ENCODE data around the gene ADCY5. TPM values are rescaled to one million over a fixed set of nuclear protein-coding genes. Genes with fewer than 3 reads are reported as not detected.

ADCY5 gene
- total and polyA plus RNA-seq, 10 donors = 1.7 to 20.6 (median 11.7) TPM

DNA sequence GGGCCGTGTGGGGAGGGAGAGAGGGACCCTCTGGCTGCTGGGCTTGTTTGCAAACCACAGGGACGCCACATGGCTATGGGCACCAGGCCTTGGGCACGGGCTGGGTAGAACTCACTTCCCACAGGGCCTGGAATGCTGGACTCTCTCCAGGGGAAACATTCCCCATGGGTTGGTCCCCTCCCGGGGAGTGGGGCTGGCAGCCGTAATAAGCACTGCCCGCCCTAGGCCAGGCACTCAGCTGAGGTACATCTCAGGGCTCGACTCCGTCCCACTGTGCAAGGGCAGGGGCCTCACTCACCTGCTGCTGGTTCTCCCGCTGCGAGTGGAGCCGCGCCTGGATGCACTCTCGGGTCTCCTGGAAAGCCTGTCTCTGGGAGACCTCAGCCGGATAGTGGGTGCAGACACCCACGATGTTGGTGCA, 96.7 kb downstream of the ADCY5 start:
- WGBS, 5 donors = 72 to 89% (median 82%) methylated on average over 4 to 15 of the region's 15 CpGs
- Histone ChIP-seq H3K27ac (no peak overlapping the region), H3K4me3 (no peak overlapping the region), H3K4me1 (peaks cover 0 to 12% (median 0%) of the 10 kb centered on the region in 6 donors), H3K9me3 (peaks cover 0 to 7% (median 0%) of the 10 kb centered on the region in 8 donors), H3K36me3 (no peaks in the 10 kb centered on the region), H3K27me3 (replicated peaks in 1 of 7) (peaks cover 0 to 53% (median 5%) of the 10 kb centered on the region in 7 donors)
- no peak for TF ChIP-seq POLR2AphosphoS5 (IDR thresholded peaks at IDR 0.05)
- TF ChIP-seq, protein P1, sequence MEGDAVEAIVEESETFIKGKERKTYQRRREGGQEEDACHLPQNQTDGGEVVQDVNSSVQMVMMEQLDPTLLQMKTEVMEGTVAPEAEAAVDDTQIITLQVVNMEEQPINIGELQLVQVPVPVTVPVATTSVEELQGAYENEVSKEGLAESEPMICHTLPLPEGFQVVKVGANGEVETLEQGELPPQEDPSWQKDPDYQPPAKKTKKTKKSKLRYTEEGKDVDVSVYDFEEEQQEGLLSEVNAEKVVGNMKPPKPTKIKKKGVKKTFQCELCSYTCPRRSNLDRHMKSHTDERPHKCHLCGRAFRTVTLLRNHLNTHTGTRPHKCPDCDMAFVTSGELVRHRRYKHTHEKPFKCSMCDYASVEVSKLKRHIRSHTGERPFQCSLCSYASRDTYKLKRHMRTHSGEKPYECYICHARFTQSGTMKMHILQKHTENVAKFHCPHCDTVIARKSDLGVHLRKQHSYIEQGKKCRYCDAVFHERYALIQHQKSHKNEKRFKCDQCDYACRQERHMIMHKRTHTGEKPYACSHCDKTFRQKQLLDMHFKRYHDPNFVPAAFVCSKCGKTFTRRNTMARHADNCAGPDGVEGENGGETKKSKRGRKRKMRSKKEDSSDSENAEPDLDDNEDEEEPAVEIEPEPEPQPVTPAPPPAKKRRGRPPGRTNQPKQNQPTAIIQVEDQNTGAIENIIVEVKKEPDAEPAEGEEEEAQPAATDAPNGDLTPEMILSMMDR (IDR thresholded peaks at IDR 0.05 in 8 of 11, conservative IDR thresholded peaks at IDR 0.05 in 3 of 11) = no peak
- TF ChIP-seq POLR2A (IDR thresholded peaks at IDR 0.05) = no peak
- intact Hi-C loops (cut with DNase I; ENCODE audit: low total_unique reads) = no loop called here
- DNase-seq = peak; percentile 57

DNA sequence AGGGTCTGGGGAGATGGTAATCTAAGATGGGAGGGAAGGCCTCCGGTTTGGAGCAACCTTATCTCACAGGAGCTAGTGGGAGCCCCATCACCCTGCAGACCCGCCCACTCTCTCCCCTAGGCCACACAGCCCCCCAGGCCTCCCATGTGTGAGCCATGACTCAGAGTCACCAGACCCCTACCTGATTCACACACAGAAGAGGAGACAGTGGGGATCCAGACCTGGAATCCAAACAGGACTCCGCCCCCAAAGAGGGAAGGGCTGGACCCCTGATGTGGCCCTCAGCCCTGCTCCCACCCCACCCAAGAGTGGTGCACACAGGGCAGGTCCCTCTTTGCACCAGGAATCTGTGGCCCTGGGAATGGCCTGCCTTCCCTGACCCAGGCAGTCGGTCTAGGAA, 97.4 kb downstream of the ADCY5 start:
- peaks cover 0 to 16% (median 0%) of the 10 kb centered on the region in 6 donors for H3K4me1 ChIP-seq
- no peak overlapping the region for H3K4me3 ChIP-seq
- 73 to 94% (median 83%) methylated on average over 4 of the region's 4 CpGs for WGBS, 5 donors
- TF ChIP-seq, protein P1 (IDR thresholded peaks at IDR 0.05 in 8 of 11, conservative IDR thresholded peaks at IDR 0.05 in 3 of 11) = no peak
- TF ChIP-seq POLR2AphosphoS5 (IDR thresholded peaks at IDR 0.05) = no peak
- TF ChIP-seq POLR2A (IDR thresholded peaks at IDR 0.05) = no peak
- no peaks in the 10 kb centered on the region for H3K36me3 ChIP-seq
- H3K27me3 ChIP-seq (replicated peaks in 1 of 7) = peaks cover 0 to 53% (median 5%) of the 10 kb centered on the region in 7 donors
- intact Hi-C loops (cut with DNase I; ENCODE audit: low total_unique reads) = no loop called here
- no peak overlapping the region for H3K27ac ChIP-seq
- H3K9me3 ChIP-seq = peaks cover 0 to 7% (median 0%) of the 10 kb centered on the region in 8 donors
- DNase-seq = peak; percentile 28

GRCh38 chr3:123350971-123351370, 97.9 kb downstream of the ADCY5 start:
- peaks cover 0 to 7% (median 0%) of the 10 kb centered on the region in 8 donors for H3K9me3 ChIP-seq
- H3K27ac ChIP-seq = no peak overlapping the region
- WGBS, 5 donors = 73 to 89% (median 82%) methylated on average over 6 of the region's 6 CpGs
- H3K4me3 ChIP-seq = no peak overlapping the region
- peaks cover 0 to 53% (median 5%) of the 10 kb centered on the region in 7 donors for H3K27me3 ChIP-seq (replicated peaks in 1 of 7)
- intact Hi-C loops (cut with DNase I; ENCODE audit: low total_unique reads) = no loop called here
- DNase-seq = peak; percentile 52
- H3K4me1 ChIP-seq = peaks cover 0 to 16% (median 0%) of the 10 kb centered on the region in 6 donors
- H3K36me3 ChIP-seq = no peaks in the 10 kb centered on the region
- TF ChIP-seq POLR2AphosphoS5 (IDR thresholded peaks at IDR 0.05) (no peak), POLR2A (IDR thresholded peaks at IDR 0.05) (no peak)
- TF ChIP-seq, protein P1 (IDR thresholded peaks at IDR 0.05 in 8 of 11, conservative IDR thresholded peaks at IDR 0.05 in 3 of 11) = no peak

DNA sequence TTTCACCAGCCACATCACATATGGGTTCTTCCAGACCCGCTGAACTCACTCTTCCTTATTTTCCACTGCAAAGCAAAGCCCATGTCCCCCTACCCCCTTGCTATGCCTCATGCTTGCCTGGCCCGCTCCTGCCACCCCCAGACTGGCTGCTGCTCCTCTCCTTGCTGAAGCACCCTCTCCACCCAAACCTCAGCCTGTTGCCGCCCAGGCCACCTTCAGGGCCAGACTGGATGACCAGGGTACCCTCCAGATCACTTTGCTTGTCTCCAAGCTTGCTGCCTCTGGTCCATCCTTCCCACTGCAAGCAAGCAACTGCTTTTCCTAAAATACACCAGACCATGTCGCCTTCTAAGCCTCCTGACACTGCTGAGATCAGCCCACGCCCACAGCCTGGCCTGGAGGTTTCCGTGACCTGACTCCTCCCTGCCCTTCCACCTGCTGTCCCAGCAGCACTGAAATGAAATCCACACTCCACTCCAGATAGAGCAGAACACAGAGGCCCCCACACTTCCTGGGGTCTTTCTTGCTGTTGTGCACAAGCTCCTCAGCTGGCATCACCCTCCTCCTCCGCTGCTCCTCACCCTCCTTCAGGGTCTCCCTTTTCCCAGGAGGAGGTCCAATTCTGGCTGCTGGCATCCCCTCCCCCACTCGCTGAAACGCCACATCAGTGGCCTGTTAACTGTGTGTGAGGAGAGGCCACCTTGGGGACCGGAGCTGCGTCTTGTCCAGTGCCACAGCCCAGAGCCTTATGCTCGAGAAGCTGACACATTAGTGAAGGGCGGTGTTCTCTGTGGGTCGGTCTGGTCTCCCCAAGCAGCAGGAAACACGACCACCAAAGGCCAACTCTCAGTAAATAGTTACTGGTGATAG, 99.1 kb downstream of the ADCY5 start:
- H3K27me3 ChIP-seq (replicated peaks in 1 of 7) = peaks cover 0 to 53% (median 5%) of the 10 kb centered on the region in 7 donors
- intact Hi-C loops (cut with DNase I; ENCODE audit: low total_unique reads) = no loop called here
- peaks cover 0 to 16% (median 0%) of the 10 kb centered on the region in 6 donors for H3K4me1 ChIP-seq
- H3K4me3 ChIP-seq = no peak overlapping the region
- no peaks in the 10 kb centered on the region for H3K36me3 ChIP-seq
- H3K27ac ChIP-seq = no peak overlapping the region
- WGBS, 5 donors = 73 to 81% (median 79%) methylated on average over 15 of the region's 15 CpGs
- H3K9me3 ChIP-seq = peaks cover 0 to 2% (median 0%) of the 10 kb centered on the region in 8 donors
- no peak for TF ChIP-seq POLR2AphosphoS5 (IDR thresholded peaks at IDR 0.05)
- TF ChIP-seq POLR2A (IDR thresholded peaks at IDR 0.05) = no peak
- TF ChIP-seq, protein P1 (IDR thresholded peaks at IDR 0.05 in 8 of 11, conservative IDR thresholded peaks at IDR 0.05 in 3 of 11) = no peak
- DNase-seq = peak; percentile 48

All from spleen (tissue), 11 donors.